ENCODE data around the gene PCNX2.

PCNX2 gene

GRCh38 chr1:233294913-233295236, 650 bp downstream of the PCNX2 start:
- Histone ChIP-seq H3K4me3 (ENCODE audit: low read depth, low read length) (peak overlapping the region; percentile 85), H3K27me3 (replicated peaks) (no peaks in the 10 kb centered on the region), H3K36me3 (replicated peaks) (no peaks in the 10 kb centered on the region), H3K27ac (no peak overlapping the region)
- TF ChIP-seq, protein P1, sequence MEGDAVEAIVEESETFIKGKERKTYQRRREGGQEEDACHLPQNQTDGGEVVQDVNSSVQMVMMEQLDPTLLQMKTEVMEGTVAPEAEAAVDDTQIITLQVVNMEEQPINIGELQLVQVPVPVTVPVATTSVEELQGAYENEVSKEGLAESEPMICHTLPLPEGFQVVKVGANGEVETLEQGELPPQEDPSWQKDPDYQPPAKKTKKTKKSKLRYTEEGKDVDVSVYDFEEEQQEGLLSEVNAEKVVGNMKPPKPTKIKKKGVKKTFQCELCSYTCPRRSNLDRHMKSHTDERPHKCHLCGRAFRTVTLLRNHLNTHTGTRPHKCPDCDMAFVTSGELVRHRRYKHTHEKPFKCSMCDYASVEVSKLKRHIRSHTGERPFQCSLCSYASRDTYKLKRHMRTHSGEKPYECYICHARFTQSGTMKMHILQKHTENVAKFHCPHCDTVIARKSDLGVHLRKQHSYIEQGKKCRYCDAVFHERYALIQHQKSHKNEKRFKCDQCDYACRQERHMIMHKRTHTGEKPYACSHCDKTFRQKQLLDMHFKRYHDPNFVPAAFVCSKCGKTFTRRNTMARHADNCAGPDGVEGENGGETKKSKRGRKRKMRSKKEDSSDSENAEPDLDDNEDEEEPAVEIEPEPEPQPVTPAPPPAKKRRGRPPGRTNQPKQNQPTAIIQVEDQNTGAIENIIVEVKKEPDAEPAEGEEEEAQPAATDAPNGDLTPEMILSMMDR (IDR thresholded peaks at IDR 0.05; ENCODE audit: low read depth, low read length, missing control alignments) = no peak
- DNase-seq = peak; percentile 56
- in situ Hi-C loops (cut with HindIII; ENCODE audit: low pct_ligation_motif_present, low sequenced_read_pairs) = no loop called here

- DNase-seq = no peak
- TF ChIP-seq, protein P1 (IDR thresholded peaks at IDR 0.05; ENCODE audit: low read depth, low read length, missing control alignments) = no peak
- no peaks in the 10 kb centered on the region for H3K27me3 ChIP-seq (replicated peaks)
- in situ Hi-C loops (cut with HindIII; ENCODE audit: low pct_ligation_motif_present, low sequenced_read_pairs) = no loop called here
- no peak overlapping the region for H3K27ac ChIP-seq
- no peaks in the 10 kb centered on the region for H3K36me3 ChIP-seq (replicated peaks)
- no peak overlapping the region for H3K4me3 ChIP-seq (ENCODE audit: low read depth, low read length)
These were observed 1.7 kb downstream of the PCNX2 start for GRCh38 chr1:233293556-233294446.

DNA sequence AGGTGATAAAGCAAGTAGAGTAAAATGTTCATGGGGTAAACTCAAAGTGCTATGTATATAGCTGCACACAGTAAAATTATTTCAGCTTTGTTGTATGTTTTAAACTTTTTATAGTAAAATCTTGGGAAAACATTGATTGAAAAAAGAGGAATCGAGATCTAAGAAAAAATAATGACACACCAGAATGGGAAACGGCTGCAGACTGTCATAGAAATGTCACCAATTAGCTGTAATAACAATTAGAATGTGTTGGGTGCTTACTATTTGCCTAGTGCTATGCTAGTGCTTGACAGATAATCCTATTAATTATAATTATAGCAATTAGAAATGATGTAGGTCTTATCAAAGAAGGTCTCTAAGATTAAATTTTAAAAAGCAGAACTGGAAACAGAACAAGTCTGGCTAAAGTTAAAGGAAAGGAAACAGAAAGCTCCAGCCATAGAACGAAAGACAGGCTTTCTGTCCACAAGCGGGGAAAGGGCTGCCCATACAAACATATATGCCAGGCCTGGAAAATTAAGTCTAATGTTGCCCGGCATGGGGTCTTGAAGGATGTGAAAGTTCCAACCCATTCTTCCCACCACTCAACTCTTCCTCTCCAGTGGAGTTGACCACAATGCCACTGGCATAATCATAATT, 5.0 kb downstream of the PCNX2 start:
- H3K4me3 ChIP-seq (ENCODE audit: low read depth, low read length) = no peak overlapping the region
- DNase-seq = no peak
- H3K27ac ChIP-seq = no peak overlapping the region
- TF ChIP-seq, protein P1 (IDR thresholded peaks at IDR 0.05; ENCODE audit: low read depth, low read length, missing control alignments) = no peak
- no peaks in the 10 kb centered on the region for H3K27me3 ChIP-seq (replicated peaks)
- in situ Hi-C loops (cut with HindIII; ENCODE audit: low pct_ligation_motif_present, low sequenced_read_pairs) = no loop called here
- no peaks in the 10 kb centered on the region for H3K36me3 ChIP-seq (replicated peaks)

DNA sequence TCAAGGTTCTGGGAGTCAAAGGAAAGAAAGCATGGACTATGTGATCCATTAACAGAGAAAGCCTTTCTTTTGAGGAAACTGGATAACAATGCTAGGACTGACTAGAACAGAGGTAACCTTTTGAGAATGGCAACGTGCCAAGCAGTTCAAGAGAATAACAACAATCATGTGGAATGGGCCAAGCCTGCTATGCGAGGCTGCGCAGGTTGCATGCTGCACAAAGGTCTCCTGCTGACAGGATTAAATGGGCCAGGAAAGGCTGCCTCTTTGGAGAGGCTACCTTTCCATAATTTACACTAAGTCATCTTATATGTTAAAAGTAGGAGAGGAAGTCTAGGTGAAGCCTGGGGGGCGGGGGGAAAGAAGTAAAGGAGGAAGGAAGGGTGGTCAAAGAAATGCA, 5.8 kb downstream of the PCNX2 start:
- TF ChIP-seq, protein P1 (IDR thresholded peaks at IDR 0.05; ENCODE audit: low read depth, low read length, missing control alignments) = no peak
- no peak for DNase-seq
- H3K27ac ChIP-seq = no peak overlapping the region
- in situ Hi-C loops (cut with HindIII; ENCODE audit: low pct_ligation_motif_present, low sequenced_read_pairs) = no loop called here
- H3K27me3 ChIP-seq (replicated peaks) = no peaks in the 10 kb centered on the region
- no peak overlapping the region for H3K4me3 ChIP-seq (ENCODE audit: low read depth, low read length)
- no peaks in the 10 kb centered on the region for H3K36me3 ChIP-seq (replicated peaks)

- no peak overlapping the region for H3K4me3 ChIP-seq (ENCODE audit: low read depth, low read length)
- no peaks in the 10 kb centered on the region for H3K27me3 ChIP-seq (replicated peaks)
- H3K36me3 ChIP-seq (replicated peaks) = no peaks in the 10 kb centered on the region
- no peak for DNase-seq
- TF ChIP-seq, protein P1 (IDR thresholded peaks at IDR 0.05; ENCODE audit: low read depth, low read length, missing control alignments) = no peak
- in situ Hi-C loops (cut with HindIII; ENCODE audit: low pct_ligation_motif_present, low sequenced_read_pairs) = no loop called here
- no peak overlapping the region for H3K27ac ChIP-seq
These were observed 13.0 kb downstream of the PCNX2 start for GRCh38 chr1:233282582-233282886.
